HAP-1 (cell line): ENCODE measurements around the gene DIDO1.
"Not testable (repeated sequence)": the region's sequence is repeated elsewhere in the genome, so short reads cannot be mapped to it uniquely, and the experiment has no call there.

ENCODE experiments used
- DNase-seq, 2 experiments: peaks; one replicate each; pipeline ENCODE4 v3.0.0-alpha.2; 2016 to 2020; ENCODE audit warnings: low spot score in 2 of 2
- H3K27me3 ChIP-seq: fragments of 250-450 bp; sonication (Bioruptor Pico); 2 replicates; pipeline ENCODE4 v1.5.1; 2020; ENCODE audit warnings: low read depth, mild to moderate bottlenecking, moderate library complexity
- H3K36me3 ChIP-seq: fragments of 250-450 bp; sonication (Bioruptor Pico); replicated peaks from 2 replicates; pipeline ENCODE4 v1.5.1; 2020; ENCODE audit warnings: mild to moderate bottlenecking
- H3K4me1 ChIP-seq: fragments of 250-450 bp; sonication (Bioruptor Pico); 2 replicates; pipeline ENCODE4 v1.5.1; 2020; ENCODE audit warnings: mild to moderate bottlenecking
- H3K4me3 ChIP-seq: fragments of 250-450 bp; sonication (Bioruptor Pico); 2 replicates; pipeline ENCODE4 v1.5.1; 2020; ENCODE audit warnings: mild to moderate bottlenecking, moderate library complexity
- H3K9me3 ChIP-seq: fragments of 250-450 bp; sonication (Bioruptor Pico); 2 replicates; pipeline ENCODE4 v1.5.1; 2020; ENCODE audit warnings: mild to moderate bottlenecking, moderate library complexity
- in situ Hi-C: fragments of 300-500 bp; cut with MboI; formaldehyde crosslinking; loops from 3 replicates; pipeline ENCODE4 v1.14.3; 2020; ENCODE audit warnings: low sequenced_read_pairs, inconsistent platforms, mixed read lengths

The DIDO1 gene

GRCh38 chr20:62923669-62924441 lies 2.5 kb downstream of the DIDO1 start:
- Histone ChIP-seq H3K27me3 (no peaks in the 10 kb centered on the region), H3K4me3 (peak overlapping the region; percentile 86), H3K4me1 (peaks cover 55% of the 10 kb centered on the region), H3K36me3 (no peaks in the 10 kb centered on the region; the same call in 1 of the 2 replicates), H3K9me3 (no peaks in the 10 kb centered on the region)
- no peak for DNase-seq
- in situ Hi-C loops = no loop called here

- in situ Hi-C loops, H3K9me3 ChIP-seq, H3K4me3 ChIP-seq, H3K36me3 ChIP-seq, DNase-seq, H3K27me3 ChIP-seq: not testable (repeated sequence)
- peaks cover 58% of the 10 kb centered on the region for H3K4me1 ChIP-seq
These were observed 3.1 kb downstream of the DIDO1 start for GRCh38 chr20:62923059-62923668.

- H3K4me3 ChIP-seq = no peak overlapping the region
- DNase-seq = no peak
- peaks cover 64% of the 10 kb centered on the region for H3K4me1 ChIP-seq
- in situ Hi-C loops = no loop called here
- no peaks in the 10 kb centered on the region for H3K27me3 ChIP-seq
- no peaks in the 10 kb centered on the region; the same call in 1 of the 2 replicates for H3K36me3 ChIP-seq
- H3K9me3 ChIP-seq = no peaks in the 10 kb centered on the region
These were observed 3.8 kb downstream of the DIDO1 start for GRCh38 chr20:62922451-62922921.

- Histone ChIP-seq H3K4me1 (peaks cover 69% of the 10 kb centered on the region), H3K4me3 (no peak overlapping the region), H3K27me3 (no peaks in the 10 kb centered on the region), H3K9me3 (no peaks in the 10 kb centered on the region), H3K36me3 (no peaks in the 10 kb centered on the region; the same call in 1 of the 2 replicates)
- in situ Hi-C loops = no loop called here
- DNase-seq = peak; percentile 75 to 83
These were observed 5.1 kb downstream of the DIDO1 start for GRCh38 chr20:62921119-62921687.

DNA sequence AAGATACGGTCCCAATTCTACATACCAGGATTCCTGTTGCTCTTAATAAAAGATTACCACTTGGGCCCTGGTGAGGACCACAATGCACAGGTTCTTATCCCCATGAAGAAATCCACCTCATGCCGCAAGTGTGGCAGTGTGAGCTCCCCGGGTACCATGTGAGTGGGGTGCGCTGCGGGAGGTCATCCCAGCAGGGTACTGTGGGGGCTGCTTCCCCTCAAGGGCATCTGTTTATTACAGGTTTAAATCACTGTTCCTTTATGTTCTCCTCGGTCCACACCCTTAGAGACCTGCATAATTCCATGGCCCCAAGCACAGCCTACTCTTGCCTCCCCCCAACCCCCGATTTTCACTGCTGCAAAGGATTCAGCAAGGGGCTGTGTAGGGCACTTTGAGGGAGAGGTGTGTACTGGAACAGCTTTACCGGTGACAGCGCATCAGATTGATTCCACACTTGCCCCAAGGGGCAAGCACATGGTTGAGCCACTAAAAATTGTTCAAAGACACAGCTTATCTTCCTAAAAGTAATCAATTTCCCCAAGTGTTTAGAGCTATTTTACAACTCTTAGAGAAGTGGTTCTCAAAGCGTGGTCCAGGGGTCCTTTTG lies 6.2 kb downstream of the DIDO1 start:
- in situ Hi-C loops = no loop called here
- Histone ChIP-seq H3K36me3 (no peaks in the 10 kb centered on the region), H3K4me1 (peaks cover 78% of the 10 kb centered on the region), H3K4me3 (no peak overlapping the region), H3K27me3 (no peaks in the 10 kb centered on the region), H3K9me3 (no peaks in the 10 kb centered on the region)
- DNase-seq = no peak

- no peaks in the 10 kb centered on the region for H3K27me3 ChIP-seq
- no peak overlapping the region for H3K4me3 ChIP-seq
- H3K36me3 ChIP-seq = peaks cover 2% of the 10 kb centered on the region; the same call in 1 of the 2 replicates
- no peaks in the 10 kb centered on the region for H3K9me3 ChIP-seq
- no peak for DNase-seq
- H3K4me1 ChIP-seq = peaks cover 68% of the 10 kb centered on the region
- in situ Hi-C loops = no loop called here
These were observed 7.5 kb downstream of the DIDO1 start for GRCh38 chr20:62918831-62919230.

- in situ Hi-C loops = no loop called here
- no peak for DNase-seq
- Histone ChIP-seq H3K4me3 (no peak overlapping the region), H3K27me3 (no peaks in the 10 kb centered on the region), H3K9me3 (no peaks in the 10 kb centered on the region), H3K4me1 (peaks cover 65% of the 10 kb centered on the region), H3K36me3 (peaks cover 3% of the 10 kb centered on the region; the same call in 1 of the 2 replicates)
These were observed 8.2 kb downstream of the DIDO1 start for GRCh38 chr20:62918147-62918546.

- peak; percentile 62 to 73 for DNase-seq
- peaks cover 65% of the 10 kb centered on the region for H3K4me1 ChIP-seq
- H3K4me3 ChIP-seq = no peak overlapping the region
- no peaks in the 10 kb centered on the region for H3K9me3 ChIP-seq
- H3K36me3 ChIP-seq = peaks cover 6% of the 10 kb centered on the region
- H3K27me3 ChIP-seq = no peaks in the 10 kb centered on the region
- in situ Hi-C loops = no loop called here
These were observed 8.6 kb downstream of the DIDO1 start for GRCh38 chr20:62917720-62918119.

- Histone ChIP-seq H3K9me3 (no peaks in the 10 kb centered on the region), H3K36me3 (peaks cover 11% of the 10 kb centered on the region), H3K27me3 (no peaks in the 10 kb centered on the region), H3K4me3 (no peak overlapping the region), H3K4me1 (peaks cover 65% of the 10 kb centered on the region)
- DNase-seq = no peak
- in situ Hi-C loops = no loop called here
These were observed 9.4 kb downstream of the DIDO1 start for GRCh38 chr20:62916703-62917476.

- Histone ChIP-seq H3K36me3 (peaks cover 30% of the 10 kb centered on the region), H3K4me1 (peaks cover 49% of the 10 kb centered on the region), H3K4me3 (no peak overlapping the region), H3K9me3 (no peaks in the 10 kb centered on the region), H3K27me3 (no peaks in the 10 kb centered on the region)
- in situ Hi-C loops = no loop called here
- DNase-seq = peak; percentile 62 to 79
These were observed 11.3 kb downstream of the DIDO1 start for GRCh38 chr20:62914970-62915457.

GRCh38 chr20:62914436-62914835 lies 11.9 kb downstream of the DIDO1 start:
- H3K9me3 ChIP-seq = no peaks in the 10 kb centered on the region
- DNase-seq = no peak
- in situ Hi-C loops = no loop called here

DNA sequence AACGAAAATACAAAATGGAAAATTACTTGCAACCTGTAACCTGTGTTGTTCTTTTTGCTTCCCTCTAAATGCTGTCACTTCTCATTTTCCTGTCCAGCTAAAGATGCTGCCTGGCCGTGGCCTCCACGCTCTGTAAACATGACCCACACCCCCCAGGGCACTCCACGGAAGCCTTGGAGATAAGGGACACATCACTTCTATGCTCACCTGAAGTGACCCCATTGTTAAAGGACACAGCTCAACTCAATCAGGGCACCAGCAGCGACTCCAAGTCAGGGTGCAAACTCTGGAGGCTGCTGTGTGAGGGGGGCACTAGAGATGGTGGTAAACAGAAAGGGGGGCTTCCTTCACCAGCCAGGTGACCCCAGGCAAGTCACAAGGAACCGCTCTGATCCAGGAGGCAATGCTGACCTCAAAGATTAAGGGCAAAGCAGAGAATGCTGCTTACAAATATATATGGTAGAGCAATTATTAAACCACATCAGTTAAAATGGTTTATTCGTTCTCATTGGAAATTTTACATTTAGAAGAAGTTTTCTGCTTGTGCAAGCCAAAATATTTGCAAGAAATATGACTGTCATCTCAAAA lies 13.2 kb downstream of the DIDO1 start:
- H3K27me3 ChIP-seq = no peaks in the 10 kb centered on the region
- peaks cover 49% of the 10 kb centered on the region for H3K36me3 ChIP-seq
- H3K4me3 ChIP-seq = no peak overlapping the region
- peaks cover 30% of the 10 kb centered on the region for H3K4me1 ChIP-seq
- DNase-seq = no peak
- no peaks in the 10 kb centered on the region for H3K9me3 ChIP-seq
- in situ Hi-C loops = no loop called here

More at GRCh38 chr20:62914436-62914835, 11.9 kb downstream of the DIDO1 start:
- Histone ChIP-seq H3K27me3 (no peaks in the 10 kb centered on the region), H3K36me3 (peaks cover 36% of the 10 kb centered on the region), H3K4me3 (no peak overlapping the region), H3K4me1 (peaks cover 43% of the 10 kb centered on the region)
